Measurements from ENCODE around the gene ARAP3.

DNA sequence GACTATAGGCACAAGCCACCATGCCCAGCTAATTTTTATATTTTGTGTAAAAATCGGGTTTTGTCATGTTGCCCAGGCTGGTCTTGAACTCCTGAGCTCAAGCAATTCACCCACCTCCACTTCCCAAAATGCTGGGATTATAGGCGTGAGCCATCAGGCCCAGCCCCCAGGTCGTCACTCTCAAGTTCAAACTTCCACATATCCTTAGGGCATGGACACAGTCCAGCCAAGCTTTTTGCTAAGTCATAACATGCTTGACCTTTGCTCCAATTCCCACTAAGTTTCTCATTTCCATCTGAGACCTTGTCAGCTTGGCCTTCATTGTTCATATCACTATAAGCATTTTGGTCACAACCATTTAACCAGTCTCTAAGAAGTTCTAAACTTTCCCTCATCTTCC lies 43.9 kb upstream of the ARAP3 start:
- TF ChIP-seq, protein P1, sequence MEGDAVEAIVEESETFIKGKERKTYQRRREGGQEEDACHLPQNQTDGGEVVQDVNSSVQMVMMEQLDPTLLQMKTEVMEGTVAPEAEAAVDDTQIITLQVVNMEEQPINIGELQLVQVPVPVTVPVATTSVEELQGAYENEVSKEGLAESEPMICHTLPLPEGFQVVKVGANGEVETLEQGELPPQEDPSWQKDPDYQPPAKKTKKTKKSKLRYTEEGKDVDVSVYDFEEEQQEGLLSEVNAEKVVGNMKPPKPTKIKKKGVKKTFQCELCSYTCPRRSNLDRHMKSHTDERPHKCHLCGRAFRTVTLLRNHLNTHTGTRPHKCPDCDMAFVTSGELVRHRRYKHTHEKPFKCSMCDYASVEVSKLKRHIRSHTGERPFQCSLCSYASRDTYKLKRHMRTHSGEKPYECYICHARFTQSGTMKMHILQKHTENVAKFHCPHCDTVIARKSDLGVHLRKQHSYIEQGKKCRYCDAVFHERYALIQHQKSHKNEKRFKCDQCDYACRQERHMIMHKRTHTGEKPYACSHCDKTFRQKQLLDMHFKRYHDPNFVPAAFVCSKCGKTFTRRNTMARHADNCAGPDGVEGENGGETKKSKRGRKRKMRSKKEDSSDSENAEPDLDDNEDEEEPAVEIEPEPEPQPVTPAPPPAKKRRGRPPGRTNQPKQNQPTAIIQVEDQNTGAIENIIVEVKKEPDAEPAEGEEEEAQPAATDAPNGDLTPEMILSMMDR (IDR thresholded peaks at IDR 0.05), result no peak
- TF ChIP-seq POLR2A (IDR thresholded peaks at IDR 0.05), result no peak

All from body of pancreas (tissue), 4 donors.